Adrenal gland (tissue), 5 donors: ENCODE results near the gene TEAD1.

ENCODE experiments used
- CTCF ChIP-seq, 6 experiments: fragments of 450-650 bp in 4 of 6; fragments of 200-600 bp in 2 of 6; sonication (generic) in 1 of 6; IDR thresholded peaks; 1 replicate in 5 of 6; 2 replicates in 1 of 6; pipeline versions ENCODE4 v1.5.1 to v1.8.0; 2016 to 2021; ENCODE audit warnings: antibody characterized with exemption in 6 of 6, mild to moderate bottlenecking in 2 of 6, moderate library complexity in 1 of 6
- POLR2A ChIP-seq, 2 donors: fragments of 450-650 bp; IDR thresholded peaks; one replicate each; pipeline ENCODE4 v1.6.1; 2017; ENCODE audit warnings: antibody characterized with exemption in 2 of 2, mild to moderate bottlenecking in 2 of 2, moderate library complexity in 1 of 2
- donor health status: DM: no; HTN: no; CAD: no.

GRCh38 chr11:12871241-12871640 lies 197.0 kb downstream of the TEAD1 start:
- TF ChIP-seq CTCF (IDR thresholded peaks at IDR 0.05): no peak
- no peak for TF ChIP-seq POLR2A (IDR thresholded peaks at IDR 0.05)
